ENCODE results near the gene RANGRF. TPM values are rescaled to one million over a fixed set of nuclear protein-coding genes. Genes with fewer than 3 reads are reported as not detected.

Gene RANGRF
- total and polyA plus RNA-seq, 9 donors = 14.5 to 48.3 (median 30.1) TPM

DNA sequence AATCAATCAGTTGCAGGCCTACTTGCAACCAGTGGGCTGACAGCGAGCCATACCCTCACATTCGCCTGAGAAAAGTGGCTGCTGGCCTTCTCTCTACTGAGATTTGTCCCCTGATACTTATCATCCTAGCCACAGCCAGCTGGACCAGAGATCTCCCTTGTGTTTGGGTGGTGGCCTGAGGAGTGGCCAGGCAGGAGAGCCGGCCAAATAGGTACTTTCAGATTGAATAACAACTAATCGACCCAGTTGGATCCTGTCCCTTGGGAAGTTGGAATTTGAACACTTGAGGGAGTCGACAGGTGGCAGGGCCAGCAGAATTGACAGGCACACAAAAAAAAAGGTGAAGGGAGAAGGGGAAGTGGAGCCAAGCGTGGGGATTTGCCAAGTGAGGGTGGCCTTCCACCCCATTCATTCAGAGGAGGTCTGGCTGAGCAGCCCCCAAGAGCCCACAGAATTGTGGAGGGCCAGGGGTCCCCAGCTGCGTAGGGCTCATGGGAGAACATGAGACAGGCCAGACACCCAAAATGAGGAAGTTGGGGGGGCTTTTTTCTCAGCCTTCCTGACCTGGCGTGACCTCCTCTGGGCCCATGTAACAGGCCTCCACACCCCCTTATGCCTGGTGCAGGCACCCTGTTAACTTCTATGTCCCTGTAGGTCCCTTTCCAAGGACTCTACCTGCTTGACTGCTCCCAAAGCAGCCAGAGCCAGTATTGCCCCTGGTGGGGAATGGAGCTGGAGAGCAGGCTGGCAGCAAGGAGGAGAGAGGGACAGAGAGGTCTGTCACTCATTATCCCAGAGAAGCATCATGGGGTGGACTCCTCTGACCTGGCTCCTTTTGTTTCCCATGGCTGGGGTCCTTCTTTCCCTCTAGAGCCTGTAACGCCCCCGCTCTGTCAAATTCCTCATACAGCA lies 2.9 kb upstream of the RANGRF start:
- H3K27ac ChIP-seq = no peak overlapping the region
- no peaks in the 10 kb centered on the region for H3K36me3 ChIP-seq
- H3K4me3 ChIP-seq = no peak overlapping the region
- H3K27me3 ChIP-seq = no peaks in the 10 kb centered on the region
- intact Hi-C loops (cut with DNase I) = loop anchor here in 2 of 4 donors (5.0 to 10.0 kb wide), 3 partner anchors 33 to 171 kb away; partner anchors contain the start of gene ALOXE3 (in 2 of the 2)
- TF ChIP-seq POLR2A (IDR thresholded peaks at IDR 0.05) (no peak), EP300 (IDR thresholded peaks at IDR 0.05) (no peak)
- TF ChIP-seq, protein P1, sequence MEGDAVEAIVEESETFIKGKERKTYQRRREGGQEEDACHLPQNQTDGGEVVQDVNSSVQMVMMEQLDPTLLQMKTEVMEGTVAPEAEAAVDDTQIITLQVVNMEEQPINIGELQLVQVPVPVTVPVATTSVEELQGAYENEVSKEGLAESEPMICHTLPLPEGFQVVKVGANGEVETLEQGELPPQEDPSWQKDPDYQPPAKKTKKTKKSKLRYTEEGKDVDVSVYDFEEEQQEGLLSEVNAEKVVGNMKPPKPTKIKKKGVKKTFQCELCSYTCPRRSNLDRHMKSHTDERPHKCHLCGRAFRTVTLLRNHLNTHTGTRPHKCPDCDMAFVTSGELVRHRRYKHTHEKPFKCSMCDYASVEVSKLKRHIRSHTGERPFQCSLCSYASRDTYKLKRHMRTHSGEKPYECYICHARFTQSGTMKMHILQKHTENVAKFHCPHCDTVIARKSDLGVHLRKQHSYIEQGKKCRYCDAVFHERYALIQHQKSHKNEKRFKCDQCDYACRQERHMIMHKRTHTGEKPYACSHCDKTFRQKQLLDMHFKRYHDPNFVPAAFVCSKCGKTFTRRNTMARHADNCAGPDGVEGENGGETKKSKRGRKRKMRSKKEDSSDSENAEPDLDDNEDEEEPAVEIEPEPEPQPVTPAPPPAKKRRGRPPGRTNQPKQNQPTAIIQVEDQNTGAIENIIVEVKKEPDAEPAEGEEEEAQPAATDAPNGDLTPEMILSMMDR (IDR thresholded peaks at IDR 0.05) = no peak
- 76 to 84% (median 82%) methylated on average over 10 of the region's 10 CpGs for WGBS, 3 donors
- no peak for DNase-seq
- peaks cover 2% of the 10 kb centered on the region for H3K4me1 ChIP-seq (ENCODE audit: insufficient read depth)
- no peaks in the 10 kb centered on the region for H3K9me3 ChIP-seq

GRCh38 chr17:8287651-8288335 lies 677 bp upstream of the RANGRF start:
- intact Hi-C loops (cut with DNase I) = loop anchor here in 2 of 4 donors (5.0 to 10.0 kb wide), 3 partner anchors 35 to 173 kb away; partner anchors contain the start of gene ALOXE3 (in 2 of the 2)
- H3K4me1 ChIP-seq (ENCODE audit: insufficient read depth) = peaks cover 2% of the 10 kb centered on the region
- no peaks in the 10 kb centered on the region for H3K27me3 ChIP-seq
- no peaks in the 10 kb centered on the region for H3K9me3 ChIP-seq
- H3K36me3 ChIP-seq = no peaks in the 10 kb centered on the region
- peak overlapping the region; percentile 72 to 88 for H3K27ac ChIP-seq
- H3K4me3 ChIP-seq = peak overlapping the region; percentile 77
- TF ChIP-seq POLR2A (IDR thresholded peaks at IDR 0.05) (no peak), EP300 (IDR thresholded peaks at IDR 0.05) (no peak)
- TF ChIP-seq, protein P1 (IDR thresholded peaks at IDR 0.05) = no peak
- DNase-seq = peak in 3 of 5 donors; percentile 22 to 46 (median 34)
- 26 to 29% (median 29%) methylated on average over 18 to 19 of the region's 19 CpGs for WGBS, 3 donors

- Histone ChIP-seq H3K9me3 (no peaks in the 10 kb centered on the region), H3K4me3 (peak overlapping the region; percentile 77), H3K27ac (peak overlapping the region; percentile 72 to 88), H3K36me3 (no peaks in the 10 kb centered on the region), H3K4me1 (ENCODE audit: insufficient read depth) (peaks cover 2% of the 10 kb centered on the region), H3K27me3 (no peaks in the 10 kb centered on the region)
- peak in 4 of 5 donors; percentile 78 to 89 (median 86) for DNase-seq
- no peak for TF ChIP-seq EP300 (IDR thresholded peaks at IDR 0.05)
- TF ChIP-seq POLR2A (IDR thresholded peaks at IDR 0.05) = no peak
- TF ChIP-seq, protein P1 (IDR thresholded peaks at IDR 0.05) = no peak
- intact Hi-C loops (cut with DNase I) = loop anchor here in 2 of 4 donors (5.0 to 10.0 kb wide), 3 partner anchors 37 to 174 kb away; partner anchors contain the start of gene ALOXE3 (in 2 of the 2)
- 1 to 2% (median 1%) methylated on average over 10 to 17 of the region's 17 CpGs for WGBS, 3 donors
Observed at GRCh38 chr17:8289103-8289397, 580 bp downstream of the RANGRF start.

DNA sequence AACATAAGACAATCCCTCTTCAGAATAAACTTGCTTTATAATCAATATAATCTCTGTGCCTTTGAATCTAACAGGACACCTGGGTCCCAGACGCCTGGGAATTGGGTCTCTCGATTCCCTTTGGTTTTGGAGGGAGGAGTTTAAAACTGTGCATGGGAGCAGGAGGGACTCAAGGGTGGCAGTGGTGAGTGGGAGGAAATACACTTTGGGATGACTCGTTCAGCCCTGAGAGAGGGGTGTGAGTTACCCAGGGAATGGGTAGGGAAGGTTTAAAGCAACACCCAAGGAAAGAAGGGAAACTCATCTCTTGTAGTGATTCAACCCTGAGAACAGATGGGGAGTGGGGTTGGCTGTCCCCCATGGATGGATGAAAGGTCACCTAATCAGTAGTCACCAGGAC lies 1.6 kb downstream of the RANGRF start:
- WGBS, 3 donors = 38 to 51% (median 50%) methylated on average over 3 of the region's 3 CpGs

More for the DNA sequence above, 1.6 kb downstream of the RANGRF start:
- DNase-seq = no peak
- Histone ChIP-seq H3K27ac (no peak overlapping the region), H3K9me3 (no peaks in the 10 kb centered on the region), H3K4me1 (ENCODE audit: insufficient read depth) (peaks cover 2% of the 10 kb centered on the region), H3K27me3 (no peaks in the 10 kb centered on the region), H3K36me3 (no peaks in the 10 kb centered on the region), H3K4me3 (no peak overlapping the region)
- no peak for TF ChIP-seq EP300 (IDR thresholded peaks at IDR 0.05)
- no peak for TF ChIP-seq POLR2A (IDR thresholded peaks at IDR 0.05)
- TF ChIP-seq, protein P1 (IDR thresholded peaks at IDR 0.05) = no peak
- intact Hi-C loops (cut with DNase I) = loop anchor here in 2 of 4 donors (5.0 to 10.0 kb wide), 3 partner anchors 45 to 175 kb away; partner anchors contain the start of genes ALOXE3 (in 1 of the 2), CTC1 (in 1 of the 2) and PFAS (in 1 of the 2)

All from ovary (tissue), 9 donors.